Peyer's patch (tissue), 4 donors: ENCODE measurements around the gene OR10G7.

Source experiments
- CTCF ChIP-seq, 6 experiments: fragments of 450-650 bp in 4 of 6; fragments of 200-600 bp in 2 of 6; sonication (generic) in 1 of 6; IDR thresholded peaks; one replicate each; pipeline ENCODE4 v1.5.1; 2017 to 2019; ENCODE audit warnings: antibody characterized with exemption in 6 of 6, mild to moderate bottlenecking in 3 of 6, moderate library complexity in 1 of 6
- POLR2A ChIP-seq, 2 donors: fragments of 450-650 bp; IDR thresholded peaks; one replicate each; pipeline ENCODE4 v1.5.1; 2017; ENCODE audit warnings: antibody characterized with exemption in 2 of 2, mild to moderate bottlenecking in 2 of 2, moderate library complexity in 2 of 2

GRCh38 chr11:124081483-124081882 lies 40.4 kb upstream of the OR10G7 start:
- TF ChIP-seq CTCF (IDR thresholded peaks at IDR 0.05): no peak
- no peak for TF ChIP-seq POLR2A (IDR thresholded peaks at IDR 0.05)
